ENCODE measurements around the gene PEDS1. TPM values are rescaled to one million over a fixed set of nuclear protein-coding genes. Genes with fewer than 3 reads are reported as not detected.

The PEDS1 gene
- total and polyA plus RNA-seq, 2 of the 8 experiments (the other 6 are each of a cell fraction or from before 2014, with no cell fraction given): 28.9 to 75.9 TPM

- TF ChIP-seq, protein P1, sequence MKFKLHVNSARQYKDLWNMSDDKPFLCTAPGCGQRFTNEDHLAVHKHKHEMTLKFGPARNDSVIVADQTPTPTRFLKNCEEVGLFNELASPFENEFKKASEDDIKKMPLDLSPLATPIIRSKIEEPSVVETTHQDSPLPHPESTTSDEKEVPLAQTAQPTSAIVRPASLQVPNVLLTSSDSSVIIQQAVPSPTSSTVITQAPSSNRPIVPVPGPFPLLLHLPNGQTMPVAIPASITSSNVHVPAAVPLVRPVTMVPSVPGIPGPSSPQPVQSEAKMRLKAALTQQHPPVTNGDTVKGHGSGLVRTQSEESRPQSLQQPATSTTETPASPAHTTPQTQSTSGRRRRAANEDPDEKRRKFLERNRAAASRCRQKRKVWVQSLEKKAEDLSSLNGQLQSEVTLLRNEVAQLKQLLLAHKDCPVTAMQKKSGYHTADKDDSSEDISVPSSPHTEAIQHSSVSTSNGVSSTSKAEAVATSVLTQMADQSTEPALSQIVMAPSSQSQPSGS (IDR thresholded peaks at IDR 0.05; ENCODE audit: low read length): no peak
- no peak for TF ChIP-seq SP4 (IDR thresholded peaks at IDR 0.05; ENCODE audit: low read length)
- no peak for TF ChIP-seq E2F6 (IDR thresholded peaks at IDR 0.05)
- TF ChIP-seq EGR1 (IDR thresholded peaks at IDR 0.05; ENCODE audit: borderline replicate concordance, low read depth, low read length): peak; percentile 29; the same call in 1 of the 2 replicates
- no peak for TF ChIP-seq GABPA (IDR thresholded peaks at IDR 0.05; ENCODE audit: borderline replicate concordance, insufficient read depth, low read length)
- TF ChIP-seq RXRA (IDR thresholded peaks at IDR 0.05; ENCODE audit: insufficient read depth, low read depth, low read length): no peak
- TF ChIP-seq JUND (IDR thresholded peaks at IDR 0.05; ENCODE audit: low read length): no peak
- TF ChIP-seq GTF2F1 (IDR thresholded peaks at IDR 0.05; ENCODE audit: borderline replicate concordance, low read depth, low read length): no peak
- TF ChIP-seq ASH2L (IDR thresholded peaks at IDR 0.05; ENCODE audit: low read length): peak; percentile 33
Observed at GRCh38 chr20:50190251-50191064, 36.9 kb upstream of the PEDS1 start, which contains the start of gene CEBPB (continued).
